Measurements from ENCODE around the gene ACSL5.

Gene ACSL5

GRCh38 chr10:112429147-112429546, 55.2 kb downstream of the ACSL5 start:
- DNase-seq (ENCODE audit: extremely low read depth, low read depth), result no peak

GRCh38 chr10:112429654-112430230, 55.8 kb downstream of the ACSL5 start:
- no peak overlapping the region for H3K4me3 ChIP-seq (replicated peaks; ENCODE audit: low read depth, low read length)
- TF ChIP-seq CTCF (IDR thresholded peaks at IDR 0.05; ENCODE audit: low read depth, low read length, missing control alignments), result no peak
- DNase-seq (ENCODE audit: extremely low read depth, low read depth), result no peak

More at GRCh38 chr10:112429147-112429546, 55.2 kb downstream of the ACSL5 start:
- TF ChIP-seq CTCF (IDR thresholded peaks at IDR 0.05; ENCODE audit: low read depth, low read length, missing control alignments), result no peak
- no peak overlapping the region for H3K4me3 ChIP-seq (replicated peaks; ENCODE audit: low read depth, low read length)

GRCh38 chr10:112433136-112433535, 59.2 kb downstream of the ACSL5 start:
- DNase-seq (ENCODE audit: extremely low read depth, low read depth), result no peak
- H3K4me3 ChIP-seq (replicated peaks; ENCODE audit: low read depth, low read length), result no peak overlapping the region

GRCh38 chr10:112434988-112435619, 61.2 kb downstream of the ACSL5 start:
- peak; percentile 9 for DNase-seq (ENCODE audit: extremely low read depth, low read depth)
- no peak for TF ChIP-seq CTCF (IDR thresholded peaks at IDR 0.05; ENCODE audit: low read depth, low read length, missing control alignments)
- no peak overlapping the region for H3K4me3 ChIP-seq (replicated peaks; ENCODE audit: low read depth, low read length)

More at GRCh38 chr10:112433136-112433535, 59.2 kb downstream of the ACSL5 start:
- TF ChIP-seq CTCF (IDR thresholded peaks at IDR 0.05; ENCODE audit: low read depth, low read length, missing control alignments), result no peak

GRCh38 chr10:112438356-112438755, 64.4 kb downstream of the ACSL5 start:
- DNase-seq (ENCODE audit: extremely low read depth, low read depth), result no peak
- TF ChIP-seq CTCF (IDR thresholded peaks at IDR 0.05; ENCODE audit: low read depth, low read length, missing control alignments), result no peak
- no peak overlapping the region for H3K4me3 ChIP-seq (replicated peaks; ENCODE audit: low read depth, low read length)

GRCh38 chr10:112441520-112441919, 67.6 kb downstream of the ACSL5 start:
- no peak for TF ChIP-seq CTCF (IDR thresholded peaks at IDR 0.05; ENCODE audit: low read depth, low read length, missing control alignments)
- no peak for DNase-seq (ENCODE audit: extremely low read depth, low read depth)
- H3K4me3 ChIP-seq (replicated peaks; ENCODE audit: low read depth, low read length), result no peak overlapping the region
